Upper lobe of left lung (tissue), 4 donors: ENCODE results near the gene CRACDL.

Experiments used
- CTCF ChIP-seq, 6 experiments: fragments of 450-650 bp in 4 of 6; fragments of 200-600 bp in 2 of 6; sonication (generic) in 2 of 6; IDR thresholded peaks; one replicate each; pipeline ENCODE4 v1.5.1; 2016 to 2019; ENCODE audit warnings: antibody characterized with exemption in 6 of 6
- POLR2A ChIP-seq, 4 donors: fragments of 450-650 bp; IDR thresholded peaks; one replicate each; pipeline ENCODE4 v1.5.1; 2016 to 2017; ENCODE audit warnings: antibody characterized with exemption in 4 of 4, mild to moderate bottlenecking in 2 of 4

DNA sequence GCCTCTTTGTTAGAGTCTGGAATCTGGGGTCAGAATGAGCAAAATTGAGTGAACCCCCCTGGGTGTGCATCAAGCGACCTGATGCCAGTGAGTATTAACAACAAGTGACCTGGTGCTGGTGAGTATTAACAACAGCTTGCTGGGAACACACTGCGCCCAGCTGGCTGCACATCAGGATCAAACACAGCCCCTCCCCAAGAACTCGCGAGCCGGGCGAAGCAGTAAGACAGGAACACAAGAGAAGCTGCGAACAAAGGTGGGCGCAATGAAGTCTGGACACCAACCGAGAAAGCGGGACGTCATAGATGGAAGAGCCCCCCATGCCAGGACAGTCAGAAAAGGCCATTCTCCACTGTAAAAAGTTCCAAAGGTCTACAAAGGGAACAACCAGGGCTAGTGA is 34.3 kb downstream of the CRACDL start:
- no peak for TF ChIP-seq POLR2A (IDR thresholded peaks at IDR 0.05)
- no peak for TF ChIP-seq CTCF (IDR thresholded peaks at IDR 0.05)
